H1 (cell line): Measurements from ENCODE around the gene ZNF184. TPM values are rescaled to one million over a fixed set of nuclear protein-coding genes. Genes with fewer than 3 reads are reported as not detected.

ENCODE experiments used
- polyA plus RNA-seq, 7 experiments: library from polyadenylated mRNA; depleted of rRNA in 3 of 7; stranded (reverse) in 5 of 7; unstranded in 2 of 7; fragments of >200 nt in 5 of 7; fragments of 200-250 nt in 2 of 7; gene quantifications; 1 replicate in 5 of 7; 2 replicates in 1 of 7; 4 replicates in 1 of 7; pipeline versions ENCODE4 v1.2.1 to v1.2.3, GENCODE V29; 2011 to 2013; ENCODE audit warnings: missing spikeins in 2 of 7, mixed read lengths in 2 of 7
- small RNA-seq: library from polyadenylated mRNA; stranded (forward); fragments of <200 nt; extraction: miRNeasy Mini kit (QIAGEN cat#:217004); gene quantifications from one replicate; pipeline ENCODE3, GENCODE V24; 2013; ENCODE audit not compliant: insufficient read depth
- total RNA-seq: library from RNA; stranded (reverse); fragmentation: NEBNext Ultra II Directional; extraction: Animal tissue kit (Norgen Biotek cat#: 25700); gene quantifications from 2 replicates; pipeline ENCODE4 v1.2.1, GENCODE V29; 2021

ZNF184 gene
- total and polyA plus RNA-seq, 2 of the 8 experiments (the other 6 are each of a cell fraction or from before 2014, with no cell fraction given), result 1.9 to 12.3 TPM

Small RNA genes lying within 50 kb of the gene (small RNA-seq; reads per million reads assigned to genes)
- gene AL021918.1 (not detected), gene AL021918.2 (not detected), gene MCFD2P1 (not detected)

Other genes starting within 250 kb of the ZNF184 start
- gene PRSS16, start 225.4 kb downstream of the ZNF184 start, total RNA-seq, result 19.2 and 20.2 TPM in 2 replicates
- gene PRSS16, start 225.4 kb downstream of the ZNF184 start, polyA plus RNA-seq (2011; rRNA removed), result 38.9 and 39.6 TPM in 2 replicates
- gene POM121L2, start 160.8 kb downstream of the ZNF184 start, total RNA-seq, result 0.09 and 0.17 TPM in 2 replicates
- 0.05 TPM in 2 replicates for gene POM121L2, start 160.8 kb downstream of the ZNF184 start, polyA plus RNA-seq (2011; rRNA removed)
- gene ZNF391, start 84.3 kb downstream of the ZNF184 start, total RNA-seq, result 12.4 and 13.0 TPM in 2 replicates
- 3.4 and 4.8 TPM in 2 replicates for gene ZNF391, start 84.3 kb downstream of the ZNF184 start, polyA plus RNA-seq (2011; rRNA removed)